Colonic mucosa (tissue), 4 donors: ENCODE results near the gene EXOSC5. TPM values are rescaled to one million over a fixed set of nuclear protein-coding genes. Genes with fewer than 3 reads are reported as not detected.
"Not testable (repeated sequence)": the region's sequence is repeated elsewhere in the genome, so short reads cannot be mapped to it uniquely, and the experiment has no call there.

Experiments used
- DNase-seq: peaks from one replicate; pipeline ENCODE4 v3.0.0-alpha.2; 2020
- H3K27ac ChIP-seq: fragments of 200-600 bp; one replicate; pipeline ENCODE4 v1.8.0; 2021
- H3K27me3 ChIP-seq: fragments of 200-600 bp; one replicate; pipeline ENCODE4 v1.8.0; 2021
- H3K36me3 ChIP-seq: fragments of 200-600 bp; one replicate; pipeline ENCODE4 v1.8.0; 2021
- H3K4me1 ChIP-seq: fragments of 200-600 bp; one replicate; pipeline ENCODE4 v1.8.0; 2021; ENCODE audit warnings: mild to moderate bottlenecking
- H3K4me3 ChIP-seq: fragments of 200-600 bp; one replicate; pipeline ENCODE4 v1.8.0; 2021
- H3K9ac ChIP-seq, 2 donors: one replicate each; pipeline ENCODE4 v1.7.0; 2013; ENCODE audit warnings: control low read depth in 2 of 2, low read depth in 2 of 2, low read length in 2 of 2
- H3K9me3 ChIP-seq: fragments of 200-600 bp; one replicate; pipeline ENCODE4 v1.8.0; 2021
- intact Hi-C: fragments of 100-400 bp; cut with DNase I; formaldehyde crosslinking; loops from one replicate; pipeline ENCODE4 v1.14.1; 2022
- total RNA-seq, 2 donors: library from RNA; stranded (reverse); fragmentation: NEBNext Ultra II Directional in 1 of 2; extraction: Animal tissue kit (Norgen Biotek cat#: 25700) in 1 of 2; gene quantifications; one replicate each; pipeline ENCODE4 v1.2.1, GENCODE V29; 2021
- TF ChIP-seq, protein P1 (sequence below): fragments of 200-600 bp; IDR thresholded peaks from one replicate; pipeline ENCODE4 v1.8.0; 2022; ENCODE audit warnings: antibody characterized with exemption, mild to moderate bottlenecking
- donor health status: healthy.
- donor health status: DM: no; HTN: no; CAD: no.
- donor health status: DM: no; HTN: no; CAD: no.

Gene EXOSC5
- total RNA-seq, 2 donors from 2014 or later, result 11.5 to 33.5 TPM

DNA sequence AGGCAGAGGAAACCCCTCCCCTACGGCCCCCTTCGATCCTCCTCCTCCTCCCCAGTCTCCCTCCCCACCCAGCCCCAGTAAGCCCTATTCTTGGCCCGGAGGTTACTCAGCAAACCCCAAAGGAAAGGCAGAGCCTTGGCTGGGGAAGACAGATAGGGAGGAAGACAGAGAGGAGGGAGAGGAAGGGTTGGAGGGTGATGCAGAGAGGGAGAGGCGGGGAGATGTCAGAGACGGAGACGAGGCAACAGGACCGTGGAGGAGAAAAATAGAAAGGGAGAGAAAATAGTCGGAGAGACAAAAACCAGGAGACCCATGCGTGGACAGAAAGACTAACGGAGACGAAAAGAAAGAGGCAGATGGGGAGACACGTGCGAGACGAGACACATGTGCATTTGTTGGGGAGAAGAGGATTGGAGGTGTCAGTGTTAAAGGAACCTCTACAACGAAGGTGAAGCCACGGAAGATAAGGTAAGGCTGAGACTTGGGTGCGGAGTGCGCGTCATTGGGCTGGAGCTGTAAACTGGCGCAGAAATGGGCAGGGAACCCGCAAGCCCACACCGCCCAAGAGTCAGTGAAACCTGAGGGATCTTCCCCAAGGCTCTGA lies 46.3 kb downstream of the EXOSC5 start:
- Histone ChIP-seq H3K4me3 (peak overlapping the region; percentile 84), H3K9me3 (no peaks in the 10 kb centered on the region), H3K36me3 (no peaks in the 10 kb centered on the region), H3K27ac (peak overlapping the region; percentile 81), H3K9ac (peak overlapping the region; percentile 64 to 77), H3K27me3 (peaks cover 7% of the 10 kb centered on the region), H3K4me1 (peaks cover 6% of the 10 kb centered on the region)
- no peak for DNase-seq
- intact Hi-C loops, result no loop called here
- TF ChIP-seq, protein P1, sequence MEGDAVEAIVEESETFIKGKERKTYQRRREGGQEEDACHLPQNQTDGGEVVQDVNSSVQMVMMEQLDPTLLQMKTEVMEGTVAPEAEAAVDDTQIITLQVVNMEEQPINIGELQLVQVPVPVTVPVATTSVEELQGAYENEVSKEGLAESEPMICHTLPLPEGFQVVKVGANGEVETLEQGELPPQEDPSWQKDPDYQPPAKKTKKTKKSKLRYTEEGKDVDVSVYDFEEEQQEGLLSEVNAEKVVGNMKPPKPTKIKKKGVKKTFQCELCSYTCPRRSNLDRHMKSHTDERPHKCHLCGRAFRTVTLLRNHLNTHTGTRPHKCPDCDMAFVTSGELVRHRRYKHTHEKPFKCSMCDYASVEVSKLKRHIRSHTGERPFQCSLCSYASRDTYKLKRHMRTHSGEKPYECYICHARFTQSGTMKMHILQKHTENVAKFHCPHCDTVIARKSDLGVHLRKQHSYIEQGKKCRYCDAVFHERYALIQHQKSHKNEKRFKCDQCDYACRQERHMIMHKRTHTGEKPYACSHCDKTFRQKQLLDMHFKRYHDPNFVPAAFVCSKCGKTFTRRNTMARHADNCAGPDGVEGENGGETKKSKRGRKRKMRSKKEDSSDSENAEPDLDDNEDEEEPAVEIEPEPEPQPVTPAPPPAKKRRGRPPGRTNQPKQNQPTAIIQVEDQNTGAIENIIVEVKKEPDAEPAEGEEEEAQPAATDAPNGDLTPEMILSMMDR, result no peak

DNA sequence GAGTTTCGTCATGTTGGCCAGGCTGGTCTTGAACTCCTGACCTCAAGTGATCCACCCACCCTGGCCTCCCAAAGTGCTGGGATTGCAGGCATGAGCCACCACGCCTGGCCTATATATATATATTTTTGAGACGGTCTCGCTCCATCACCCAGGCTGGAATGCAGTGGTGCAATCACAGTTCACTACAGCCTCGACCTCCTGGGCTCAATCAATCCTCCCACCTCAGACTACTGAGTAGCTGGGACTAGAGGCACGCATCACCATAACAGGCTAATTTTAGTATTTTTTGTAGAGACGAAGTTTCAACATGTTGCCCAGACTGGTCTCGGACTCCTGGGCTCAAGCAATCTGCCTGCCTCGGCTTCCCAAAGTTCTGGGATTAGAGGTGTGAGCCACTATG lies 50.2 kb downstream of the EXOSC5 start:
- not testable (repeated sequence) for H3K9me3 ChIP-seq, H3K9ac ChIP-seq, H3K27ac ChIP-seq, H3K36me3 ChIP-seq, H3K4me3 ChIP-seq, H3K27me3 ChIP-seq, H3K4me1 ChIP-seq, DNase-seq
- intact Hi-C loops, result loop anchor here (10.0 kb wide), 2 partner anchors 98 to 218 kb away; partner anchors contain the start of gene ERICH4

DNA sequence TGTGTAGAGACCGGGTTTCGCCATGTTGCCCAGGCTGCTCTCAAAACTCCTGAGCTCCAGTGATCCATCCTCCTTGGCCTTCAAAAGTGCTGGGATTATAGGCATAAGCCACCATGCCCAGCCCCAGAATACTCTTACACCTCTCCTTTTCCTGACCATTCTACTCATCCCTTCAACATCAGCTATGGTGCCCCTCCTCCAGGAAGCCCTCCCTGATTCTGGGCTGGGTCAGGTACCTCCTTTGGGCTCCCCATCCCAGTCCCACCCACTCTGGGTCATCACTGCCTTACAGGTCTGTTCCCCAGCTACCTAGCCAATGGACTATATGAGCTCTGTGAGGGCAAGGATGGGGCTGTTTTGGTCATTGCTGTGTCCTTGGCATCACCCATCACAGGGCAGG lies 53.0 kb downstream of the EXOSC5 start:
- Histone ChIP-seq H3K9ac (no peak overlapping the region), H3K9me3 (no peaks in the 10 kb centered on the region), H3K4me1 (no peaks in the 10 kb centered on the region), H3K36me3 (no peaks in the 10 kb centered on the region), H3K4me3 (no peak overlapping the region), H3K27me3 (no peaks in the 10 kb centered on the region), H3K27ac (no peak overlapping the region)
- TF ChIP-seq, protein P1, result no peak
- intact Hi-C loops, result loop anchor here (10.0 kb wide), 2 partner anchors 101 to 221 kb away; partner anchors contain the start of gene ERICH4
- DNase-seq, result no peak

DNA sequence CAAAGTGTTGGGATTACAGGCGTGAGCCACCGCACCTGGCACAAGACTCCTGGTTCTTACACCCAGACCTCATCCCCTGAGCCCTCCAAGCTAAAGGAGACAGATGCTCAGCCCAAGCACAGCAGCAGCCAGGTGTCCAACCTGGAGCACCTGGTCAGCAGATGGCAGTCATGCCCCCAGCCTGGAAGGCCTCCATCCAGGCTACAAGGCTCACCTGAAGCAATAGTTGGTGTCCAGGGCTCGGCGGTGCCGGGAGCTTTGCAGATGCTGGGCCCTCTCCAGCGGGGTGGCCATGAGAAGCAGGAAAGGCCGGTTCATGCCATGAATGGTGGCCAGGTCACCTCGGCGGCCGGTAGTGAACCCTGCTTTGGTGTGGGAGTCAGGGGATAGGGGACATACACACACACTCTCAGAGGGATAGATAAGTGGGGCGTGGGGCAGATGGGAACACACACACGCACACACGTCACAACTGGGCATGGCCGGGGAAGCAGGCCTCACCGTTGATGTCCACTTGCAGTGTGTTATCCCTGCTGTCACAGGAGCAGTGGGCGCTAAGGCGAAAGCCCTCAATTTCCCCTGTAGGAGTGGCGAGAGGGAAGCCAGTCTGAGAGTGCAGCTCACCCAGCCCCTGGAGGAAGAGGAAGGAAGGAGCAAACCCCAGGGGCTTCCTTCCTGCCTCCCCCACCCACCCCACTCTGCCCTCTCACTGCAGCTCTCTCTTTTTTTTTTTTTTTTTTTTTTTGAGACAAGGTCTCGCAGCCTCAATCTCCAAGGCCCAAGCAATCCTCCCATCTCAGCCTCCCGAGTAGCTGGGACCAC lies 55.3 kb downstream of the EXOSC5 start:
- H3K4me3 ChIP-seq, result no peak overlapping the region
- DNase-seq, result peak; percentile 32
- H3K27ac ChIP-seq, result no peak overlapping the region
- H3K27me3 ChIP-seq, result no peaks in the 10 kb centered on the region
- TF ChIP-seq, protein P1, result peak; percentile 21
- no peaks in the 10 kb centered on the region for H3K36me3 ChIP-seq
- no peaks in the 10 kb centered on the region for H3K4me1 ChIP-seq
- H3K9ac ChIP-seq, result no peak overlapping the region
- no peaks in the 10 kb centered on the region for H3K9me3 ChIP-seq
- intact Hi-C loops, result loop anchor here (10.0 kb wide), 2 partner anchors 103 to 223 kb away; partner anchors contain the start of gene ERICH4

DNA sequence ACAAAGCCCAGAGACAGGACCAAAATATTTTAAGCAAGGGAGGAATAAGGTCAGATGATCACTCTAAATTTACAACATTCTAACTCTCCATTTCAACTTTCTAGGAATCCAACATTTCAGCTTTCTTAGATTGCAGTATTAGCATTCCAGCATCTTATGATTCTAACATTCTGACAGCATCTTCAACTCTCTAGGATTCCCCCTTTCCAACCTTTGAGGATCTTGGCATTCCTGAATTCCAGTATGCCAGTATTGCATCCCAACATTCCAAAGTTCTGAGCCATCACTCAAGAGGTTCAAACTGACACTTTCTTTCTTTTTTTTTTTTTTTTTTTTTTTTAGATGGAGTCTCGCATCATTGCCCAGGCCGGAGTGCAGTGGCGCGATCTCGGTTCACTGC lies 57.2 kb downstream of the EXOSC5 start:
- intact Hi-C loops, result loop anchor here (10.0 kb wide), 2 partner anchors 105 to 225 kb away; partner anchors contain the start of gene ERICH4
- Histone ChIP-seq H3K9ac (no peak overlapping the region), H3K27me3 (no peaks in the 10 kb centered on the region), H3K9me3 (no peaks in the 10 kb centered on the region), H3K36me3 (no peaks in the 10 kb centered on the region), H3K4me1 (no peaks in the 10 kb centered on the region), H3K27ac (no peak overlapping the region), H3K4me3 (no peak overlapping the region)
- no peak for DNase-seq
- TF ChIP-seq, protein P1, result no peak

Other genes starting within 250 kb of the EXOSC5 start
- gene CYP2S1, start 204.1 kb downstream of the EXOSC5 start, total RNA-seq, result 100 to 1,000 TPM; 114 to 152 TPM
- 10 to 100 TPM in 1 of 2 donors, 1 to 10 TPM in 1; 6.2 to 21.4 TPM for gene AXL, start 178.1 kb downstream of the EXOSC5 start, total RNA-seq
- 100 to 1,000 TPM; 179 to 233 TPM for gene HNRNPUL1, start 133.0 kb downstream of the EXOSC5 start, total RNA-seq
- 10 to 100 TPM; 20.6 to 30.5 TPM for gene CCDC97, start 87.2 kb downstream of the EXOSC5 start, total RNA-seq
- gene TGFB1, start 43.4 kb downstream of the EXOSC5 start, total RNA-seq, result 10 to 100 TPM in 1 of 2 donors, 1 to 10 TPM in 1; 7.7 to 14.6 TPM
- 10 to 100 TPM in 1 of 2 donors, 1 to 10 TPM in 1; 8.4 to 10.4 TPM for gene B9D2, start 33.2 kb downstream of the EXOSC5 start, total RNA-seq
- gene TMEM91, start 20.8 kb downstream of the EXOSC5 start, total RNA-seq, result 1 to 10 TPM; 2.0 to 3.6 TPM
- gene BCKDHA, start 459 bp upstream of the EXOSC5 start, total RNA-seq, result 10 to 100 TPM; 18.8 to 31.7 TPM
- 10 to 100 TPM; 26.5 to 34.1 TPM for gene B3GNT8, start 30.0 kb upstream of the EXOSC5 start, total RNA-seq
- gene DMAC2, start 42.6 kb upstream of the EXOSC5 start, total RNA-seq, result 10 to 100 TPM; 48.0 to 61.8 TPM
- not detected for gene ERICH4, start 45.8 kb upstream of the EXOSC5 start, total RNA-seq
- under 1 TPM; 0.25 to 0.45 TPM for gene CEACAM21, start 178.8 kb upstream of the EXOSC5 start, total RNA-seq
- gene CEACAM4, start 229.7 kb upstream of the EXOSC5 start, total RNA-seq, result not detected